GM21423 (cell line): ENCODE results near the gene TTN.

Experiments used
- ATAC-seq: cut with Tn5 transposase; IDR thresholded peaks from one replicate; pipeline ENCODE4 v1.9.1; 2021; ENCODE audit warnings: mild to moderate bottlenecking, moderate library complexity; ENCODE audit not compliant: unreplicated experiment

TTN gene

GRCh38 chr2:178756843-178757242 is 50.4 kb downstream of the TTN start:
- ATAC-seq, result no peak

- no peak for ATAC-seq
Observed at GRCh38 chr2:178756343-178756742, 50.9 kb downstream of the TTN start.

GRCh38 chr2:178747767-178748166 is 59.5 kb downstream of the TTN start:
- no peak for ATAC-seq

GRCh38 chr2:178734518-178734917 is 72.7 kb downstream of the TTN start:
- no peak for ATAC-seq

- no peak for ATAC-seq
Observed at GRCh38 chr2:178733975-178734374, 73.2 kb downstream of the TTN start.

- ATAC-seq, result no peak
Observed at GRCh38 chr2:178732913-178733312, 74.3 kb downstream of the TTN start.

GRCh38 chr2:178731300-178731699 is 75.9 kb downstream of the TTN start:
- ATAC-seq, result no peak

- ATAC-seq, result no peak
Observed at GRCh38 chr2:178730049-178730448, 77.2 kb downstream of the TTN start.

- ATAC-seq, result no peak
Observed at GRCh38 chr2:178723786-178724346, 83.4 kb downstream of the TTN start.

- no peak for ATAC-seq
Observed at GRCh38 chr2:178722296-178722695, 84.9 kb downstream of the TTN start.

GRCh38 chr2:178718988-178719387 is 88.2 kb downstream of the TTN start:
- ATAC-seq, result no peak

- ATAC-seq, result no peak
Observed at GRCh38 chr2:178718283-178718682, 88.9 kb downstream of the TTN start.

- no peak for ATAC-seq
Observed at GRCh38 chr2:178716394-178716793, 90.8 kb downstream of the TTN start.

GRCh38 chr2:178715366-178715765 is 91.9 kb downstream of the TTN start:
- ATAC-seq, result no peak

GRCh38 chr2:178707476-178707875 is 99.7 kb downstream of the TTN start:
- ATAC-seq, result no peak

GRCh38 chr2:178704876-178705275 is 102.3 kb downstream of the TTN start:
- no peak for ATAC-seq

- ATAC-seq, result no peak
Observed at GRCh38 chr2:178702361-178702760, 104.9 kb downstream of the TTN start.

- no peak for ATAC-seq
Observed at GRCh38 chr2:178700922-178701342, 106.3 kb downstream of the TTN start.

- no peak for ATAC-seq
Observed at GRCh38 chr2:178700136-178700535, 107.1 kb downstream of the TTN start.

- no peak for ATAC-seq
Observed at GRCh38 chr2:178692845-178693244, 114.4 kb downstream of the TTN start.

GRCh38 chr2:178689808-178690207 is 117.4 kb downstream of the TTN start:
- ATAC-seq, result no peak

- no peak for ATAC-seq
Observed at GRCh38 chr2:178683877-178684276, 123.3 kb downstream of the TTN start.

GRCh38 chr2:178681081-178681480 is 126.1 kb downstream of the TTN start:
- no peak for ATAC-seq
